H9 (cell line): ENCODE measurements around the gene CORO1C. TPM values are rescaled to one million over a fixed set of nuclear protein-coding genes. Genes with fewer than 3 reads are reported as not detected.

ENCODE experiments used
- DNase-seq: peaks from one replicate; pipeline ENCODE4 v3.0.0-alpha.2; 2017
- H2AFZ ChIP-seq: one replicate; pipeline ENCODE4 v1.6.1; 2013; ENCODE audit warnings: mild to moderate bottlenecking, low read length, control low read depth, moderate library complexity
- H2AK5ac ChIP-seq: 2 replicates; pipeline ENCODE4 v1.6.1; 2013; ENCODE audit warnings: low read length, control low read depth, mixed read lengths; ENCODE audit not compliant: insufficient read length
- H2BK120ac ChIP-seq: one replicate; pipeline ENCODE4 v1.6.1; 2013; ENCODE audit warnings: low read depth, mild to moderate bottlenecking, low read length, control low read depth, inconsistent platforms; ENCODE audit not compliant: poor library complexity, severe bottlenecking
- H2BK12ac ChIP-seq: 2 replicates; pipeline ENCODE4 v1.6.1; 2013; ENCODE audit warnings: low read length, control low read depth, mixed read lengths, low read depth; ENCODE audit not compliant: insufficient read length
- H2BK15ac ChIP-seq: 2 replicates; pipeline ENCODE4 v1.6.1; 2013; ENCODE audit warnings: low read depth, low read length, control low read depth
- H2BK20ac ChIP-seq: one replicate; pipeline ENCODE4 v1.6.1; 2013; ENCODE audit warnings: low read depth, mild to moderate bottlenecking, low read length, control low read depth, inconsistent platforms; ENCODE audit not compliant: poor library complexity, severe bottlenecking
- H2BK5ac ChIP-seq: 2 replicates; pipeline ENCODE4 v1.6.1; 2013; ENCODE audit warnings: low read length, control low read depth, mixed read lengths; ENCODE audit not compliant: insufficient read length
- H3K14ac ChIP-seq: 2 replicates; pipeline ENCODE4 v1.6.1; 2013; ENCODE audit warnings: low read length, control low read depth; ENCODE audit not compliant: insufficient read depth
- H3K18ac ChIP-seq: 2 replicates; pipeline ENCODE4 v1.6.1; 2013; ENCODE audit warnings: low read depth, mild to moderate bottlenecking, mixed read lengths, low read length, control low read depth; ENCODE audit not compliant: insufficient read length
- H3K23ac ChIP-seq: 2 replicates; pipeline ENCODE4 v1.6.1; 2013; ENCODE audit warnings: low read length, control low read depth, mixed read lengths, low read depth; ENCODE audit not compliant: insufficient read length
- H3K23me2 ChIP-seq: 2 replicates; pipeline ENCODE4 v1.6.1; 2013; ENCODE audit warnings: low read depth, mild to moderate bottlenecking, mixed read lengths, low read length, control low read depth; ENCODE audit not compliant: insufficient read length, poor library complexity, severe bottlenecking
- H3K27ac ChIP-seq: 2 replicates; pipeline ENCODE4 v1.5.1; 2013; ENCODE audit warnings: low read length, control low read depth, mixed read lengths, low read depth; ENCODE audit not compliant: insufficient read length
- H3K27me3 ChIP-seq: 2 replicates; pipeline ENCODE4 v1.6.1; 2013; ENCODE audit warnings: low read length, control low read depth, inconsistent platforms; ENCODE audit not compliant: insufficient read depth
- H3K4ac ChIP-seq: 2 replicates; pipeline ENCODE4 v1.6.1; 2013; ENCODE audit warnings: low read depth, mild to moderate bottlenecking, control low read depth, inconsistent platforms, low read length, moderate library complexity
- H3K4me1 ChIP-seq: 2 replicates; pipeline ENCODE4 v1.6.1; 2013; ENCODE audit warnings: low read length, control low read depth, inconsistent platforms; ENCODE audit not compliant: insufficient read depth
- H3K4me2 ChIP-seq: 2 replicates; pipeline ENCODE4 v1.6.1; 2013; ENCODE audit warnings: low read length, control low read depth, mixed read lengths; ENCODE audit not compliant: insufficient read length, insufficient read depth
- H3K56ac ChIP-seq: 2 replicates; pipeline ENCODE4 v1.6.1; 2013; ENCODE audit warnings: low read depth, mild to moderate bottlenecking, mixed read lengths, low read length, control low read depth; ENCODE audit not compliant: insufficient read length
- H3K79me1 ChIP-seq: 2 replicates; pipeline ENCODE4 v1.6.1; 2013; ENCODE audit warnings: low read depth, mild to moderate bottlenecking, moderate library complexity, low read length, control low read depth, inconsistent platforms; ENCODE audit not compliant: insufficient read depth, poor library complexity, severe bottlenecking
- H3K79me2 ChIP-seq: 2 replicates; pipeline ENCODE4 v1.6.1; 2013; ENCODE audit warnings: low read length, control low read depth, inconsistent platforms; ENCODE audit not compliant: insufficient read depth
- H3K9ac ChIP-seq: 2 replicates; pipeline ENCODE4 v1.6.1; 2013; ENCODE audit warnings: low read length, control low read depth, mixed read lengths; ENCODE audit not compliant: insufficient read length; ENCODE audit errors: extremely low read depth
- H3K9me3 ChIP-seq: one replicate; pipeline ENCODE4 v1.6.1; 2013; ENCODE audit warnings: low read depth, low read length, inconsistent platforms; ENCODE audit not compliant: control insufficient read depth
- H3T11ph ChIP-seq: one replicate; pipeline ENCODE4 v1.6.1; 2013; ENCODE audit warnings: mild to moderate bottlenecking, low read length, control low read depth, inconsistent platforms
- H4K20me1 ChIP-seq: one replicate; pipeline ENCODE4 v1.6.1; 2013; ENCODE audit not compliant: control insufficient read depth, insufficient read length, insufficient read depth
- H4K5ac ChIP-seq: 2 replicates; pipeline ENCODE4 v1.6.1; 2013; ENCODE audit warnings: low read depth, mild to moderate bottlenecking, mixed read lengths, low read length, control low read depth; ENCODE audit not compliant: insufficient read length
- H4K8ac ChIP-seq: replicated peaks from 2 replicates; pipeline ENCODE4 v1.6.1; 2013; ENCODE audit warnings: low read length, control low read depth, mixed read lengths, low read depth; ENCODE audit not compliant: insufficient read length
- H4K91ac ChIP-seq: 2 replicates; pipeline ENCODE4 v1.6.1; 2013; ENCODE audit warnings: low read depth, mild to moderate bottlenecking, moderate library complexity, mixed read lengths, low read length, control low read depth; ENCODE audit not compliant: insufficient read length
- H3K27ac Mint-ChIP-seq, 3 experiments: 2 replicates in 2 of 3; 3 replicates in 1 of 3; pipeline ENCODE4 v1.8.0; 2020 to 2021; ENCODE audit warnings: mixed read lengths in 3 of 3, mild to moderate bottlenecking in 1 of 3, moderate library complexity in 1 of 3
- H3K27me3 Mint-ChIP-seq: 2 replicates; pipeline ENCODE4 v1.8.0; 2021; ENCODE audit warnings: low read depth, mild to moderate bottlenecking, moderate library complexity, mixed read lengths
- H3K36me3 Mint-ChIP-seq, 3 experiments: 2 replicates in 2 of 3; 3 replicates in 1 of 3; pipeline ENCODE4 v1.8.0; 2020 to 2021; ENCODE audit warnings: low read depth in 3 of 3, mixed read lengths in 3 of 3; ENCODE audit not compliant: insufficient read depth in 1 of 3
- H3K4me1 Mint-ChIP-seq, 2 experiments: 2 replicates each; pipeline ENCODE4 v1.8.0; 2020; ENCODE audit warnings: mixed read lengths in 2 of 2
- H3K4me3 Mint-ChIP-seq, 2 experiments: 2 replicates in 1 of 2; 3 replicates in 1 of 2; pipeline ENCODE4 v1.8.0; 2020 to 2021; ENCODE audit warnings: mild to moderate bottlenecking in 2 of 2, mixed read lengths in 2 of 2, moderate library complexity in 1 of 2
- H3K9me3 Mint-ChIP-seq, 2 experiments: 2 replicates in 1 of 2; 3 replicates in 1 of 2; pipeline ENCODE4 v1.8.0; 2020; ENCODE audit warnings: mild to moderate bottlenecking in 2 of 2, mixed read lengths in 2 of 2, moderate library complexity in 1 of 2
- CTCF ChIP-seq: fragments of 200-600 bp; sonication (generic); conservative IDR thresholded peaks from 3 replicates; pipeline ENCODE4 v1.8.0; 2021; ENCODE audit warnings: antibody characterized with exemption, mild to moderate bottlenecking
- WGBS: extraction: QIAGEN DNeasy Blood & Tissue Kit; methylation state at CpG from one replicate; pipeline ENCODE4 v1.1.7; 2013; ENCODE audit warnings: missing lambda C conversion rate, low lambda C conversion rate, mixed read lengths; ENCODE audit not compliant: insufficient read length; ENCODE audit errors: extremely low coverage; 5-methylcytosine and 5-hydroxymethylcytosine counted together
- total RNA-seq: library from RNA; stranded (reverse); gene quantifications from 2 replicates; pipeline ENCODE4 v1.2.1, GENCODE V29; 2021

Gene CORO1C
- total RNA-seq, 1 experiment from 2014 or later: 154 TPM

- Histone ChIP-seq H2BK20ac (no peak overlapping the region), H3K23ac (no peak overlapping the region), H3K9ac (no peak overlapping the region), H3K9me3 (no peaks in the 10 kb centered on the region), H2BK12ac (no peak overlapping the region), H4K20me1 (no peaks in the 10 kb centered on the region), H2AFZ (no peak overlapping the region), H3K4me2 (no peak overlapping the region), H3K27me3 (no peaks in the 10 kb centered on the region), H3K4me1 (peaks cover 6% of the 10 kb centered on the region), H3K56ac (no peak overlapping the region), H3K18ac (no peak overlapping the region), H3K27ac (no peak overlapping the region), H3T11ph (no peak overlapping the region), H3K4ac (no peak overlapping the region), H2AK5ac (no peak overlapping the region), H3K23me2 (no peaks in the 10 kb centered on the region), H4K91ac (no peak overlapping the region), H3K79me1 (peaks cover 4% of the 10 kb centered on the region), H2BK5ac (no peak overlapping the region), H2BK15ac (no peak overlapping the region), H3K14ac (no peak overlapping the region), H2BK120ac (no peak overlapping the region), H4K5ac (no peak overlapping the region), H4K8ac (no peak overlapping the region), H3K79me2 (peaks cover 32% of the 10 kb centered on the region)
- Mint-ChIP-seq H3K36me3 (peaks cover 0 to under 1% (median 0%) of the 10 kb centered on the region in 3 experiments; a peak in 1 of 7 replicates), H3K27ac (peak overlapping the region in 1 of 3 experiments; percentile 19; a peak in 3 of 7 replicates), H3K9me3 (no peaks in the 10 kb centered on the region), H3K4me3 (no peak overlapping the region), H3K27me3 (no peaks in the 10 kb centered on the region), H3K4me1 (peaks cover 44 to 51% of the 10 kb centered on the region in 2 experiments)
- TF ChIP-seq CTCF: no peak
- no CpG with 5 or more reads among the region's 1 CpG for WGBS
- DNase-seq: no peak
Observed at GRCh38 chr12:108722463-108722862, 8.9 kb downstream of the CORO1C start.
